Smooth muscle cell of the brain vasculature (primary cell): ENCODE results near the gene CDIPT.

Experiments
- DNase-seq: peaks from one replicate; pipeline ENCODE4 v3.0.0-alpha.2; 2012; ENCODE audit warnings: low read depth, low spot score

The CDIPT gene

GRCh38 chr16:29810699-29811169 lies 52.3 kb downstream of the CDIPT start:
- no peak for DNase-seq

GRCh38 chr16:29809850-29810698 lies 53.0 kb downstream of the CDIPT start:
- no peak for DNase-seq

- DNase-seq, result no peak
These were observed 53.8 kb downstream of the CDIPT start for GRCh38 chr16:29809031-29809747.
